Breast epithelium (tissue), 4 donors: ENCODE measurements around the gene UBXN6. TPM values are rescaled to one million over a fixed set of nuclear protein-coding genes. Genes with fewer than 3 reads are reported as not detected.

Experiments
- DNase-seq, 2 donors: peaks; one replicate each; pipeline ENCODE4 v3.0.0-alpha.2; 2019; ENCODE audit warnings: low spot score in 2 of 2
- H3K27ac ChIP-seq, 2 donors: fragments of 200-600 bp; sonication (generic) in 1 of 2; one replicate each; pipeline ENCODE4 v1.5.1; 2016 to 2019; ENCODE audit warnings: mild to moderate bottlenecking in 1 of 2
- H3K27me3 ChIP-seq, 2 donors: fragments of 200-600 bp; sonication (generic) in 1 of 2; one replicate each; pipeline versions ENCODE4 v1.5.1 to v1.6.0; 2017 to 2019; ENCODE audit warnings: control low read depth in 1 of 2, mild to moderate bottlenecking in 1 of 2
- H3K36me3 ChIP-seq: fragments of 200-600 bp; one replicate; pipeline ENCODE4 v1.5.1; 2019
- H3K4me1 ChIP-seq, 2 donors: fragments of 200-600 bp; sonication (generic); one replicate each; pipeline ENCODE4 v1.5.1; 2016 to 2019; ENCODE audit warnings: control low read depth in 1 of 2
- H3K4me3 ChIP-seq, 3 donors: fragments of 200-600 bp; sonication (generic); 1 replicate in 2 of 3; 2 replicates in 1 of 3; pipeline ENCODE4 v1.5.1; 2016 to 2019; ENCODE audit warnings: mild to moderate bottlenecking in 3 of 3, moderate library complexity in 2 of 3
- H3K9me3 ChIP-seq, 2 donors: fragments of 200-600 bp; sonication (generic) in 1 of 2; one replicate each; pipeline ENCODE4 v1.5.1; 2016 to 2019; ENCODE audit warnings: control low read depth in 1 of 2
- POLR2A ChIP-seq: fragments of 450-650 bp; IDR thresholded peaks from one replicate; pipeline ENCODE4 v1.6.1; 2016; ENCODE audit warnings: antibody characterized with exemption, mild to moderate bottlenecking, moderate library complexity
- POLR2AphosphoS5 ChIP-seq, 3 donors: sonication (generic); formaldehyde crosslinking; IDR thresholded peaks; one replicate each; pipeline ENCODE4 v1.6.1; 2017; ENCODE audit warnings: antibody characterized with exemption in 3 of 3
- intact Hi-C: fragments of 100-400 bp; cut with DNase I; formaldehyde crosslinking; loops from one replicate; pipeline ENCODE4 v1.15.1; 2023; ENCODE audit warnings: low total_unique reads
- total RNA-seq, 3 donors: library from RNA; depleted of rRNA; stranded (reverse); fragments of >200 nt; gene quantifications; one replicate each; pipeline ENCODE4 v1.1.0, GENCODE V29; 2016
- TF ChIP-seq, protein P1 (sequence below), 3 donors: fragments of 450-650 bp; IDR thresholded peaks; one replicate each; pipeline ENCODE4 v1.5.1; 2016 to 2017; ENCODE audit warnings: antibody characterized with exemption in 3 of 3, mild to moderate bottlenecking in 3 of 3, moderate library complexity in 3 of 3

Gene UBXN6
- total RNA-seq, 3 donors from 2014 or later = 72.9 to 139 (median 91.1) TPM

DNA sequence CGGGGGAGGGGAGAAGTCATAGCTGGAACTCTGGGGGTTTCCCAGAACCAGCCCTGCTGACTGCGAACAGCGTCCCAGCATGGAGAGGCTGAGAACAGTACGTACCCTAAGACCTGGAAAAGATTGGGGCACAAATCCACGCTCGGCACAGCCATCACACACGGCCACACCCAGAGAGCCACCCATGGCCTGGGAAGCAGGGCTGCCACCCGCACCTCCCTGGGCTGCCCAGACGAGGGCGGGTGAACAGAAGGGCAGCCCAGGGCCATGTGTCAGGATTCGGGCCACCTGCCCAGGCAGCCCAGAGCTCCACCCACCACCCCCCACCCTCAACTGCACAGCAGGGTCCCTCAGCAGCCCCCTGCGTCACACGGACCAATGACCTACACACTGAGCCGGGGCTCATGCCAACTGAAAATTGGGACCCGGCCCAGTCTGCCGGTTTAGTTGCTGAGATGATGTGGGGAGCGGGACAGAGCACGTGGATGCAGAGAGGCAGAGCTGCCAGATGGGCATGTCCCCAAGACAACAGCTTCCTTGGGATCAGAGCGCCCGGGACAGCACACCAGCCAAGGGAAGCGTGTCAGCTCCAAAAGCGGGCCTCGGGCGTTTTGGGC is 8.5 kb downstream of the UBXN6 start:
- no peaks in the 10 kb centered on the region for H3K9me3 ChIP-seq
- TF ChIP-seq POLR2A = no peak
- no peak for TF ChIP-seq POLR2AphosphoS5 (IDR thresholded peaks at IDR 0.05)
- TF ChIP-seq, protein P1, sequence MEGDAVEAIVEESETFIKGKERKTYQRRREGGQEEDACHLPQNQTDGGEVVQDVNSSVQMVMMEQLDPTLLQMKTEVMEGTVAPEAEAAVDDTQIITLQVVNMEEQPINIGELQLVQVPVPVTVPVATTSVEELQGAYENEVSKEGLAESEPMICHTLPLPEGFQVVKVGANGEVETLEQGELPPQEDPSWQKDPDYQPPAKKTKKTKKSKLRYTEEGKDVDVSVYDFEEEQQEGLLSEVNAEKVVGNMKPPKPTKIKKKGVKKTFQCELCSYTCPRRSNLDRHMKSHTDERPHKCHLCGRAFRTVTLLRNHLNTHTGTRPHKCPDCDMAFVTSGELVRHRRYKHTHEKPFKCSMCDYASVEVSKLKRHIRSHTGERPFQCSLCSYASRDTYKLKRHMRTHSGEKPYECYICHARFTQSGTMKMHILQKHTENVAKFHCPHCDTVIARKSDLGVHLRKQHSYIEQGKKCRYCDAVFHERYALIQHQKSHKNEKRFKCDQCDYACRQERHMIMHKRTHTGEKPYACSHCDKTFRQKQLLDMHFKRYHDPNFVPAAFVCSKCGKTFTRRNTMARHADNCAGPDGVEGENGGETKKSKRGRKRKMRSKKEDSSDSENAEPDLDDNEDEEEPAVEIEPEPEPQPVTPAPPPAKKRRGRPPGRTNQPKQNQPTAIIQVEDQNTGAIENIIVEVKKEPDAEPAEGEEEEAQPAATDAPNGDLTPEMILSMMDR (IDR thresholded peaks at IDR 0.05) = no peak
- intact Hi-C loops = no loop called here
- no peaks in the 10 kb centered on the region for H3K4me1 ChIP-seq
- H3K27ac ChIP-seq = peak overlapping the region in 1 of 2 donors; percentile 48
- H3K27me3 ChIP-seq = no peaks in the 10 kb centered on the region
- peak in 1 of 2 donors; percentile 66 for DNase-seq
- H3K36me3 ChIP-seq = peaks cover 26% of the 10 kb centered on the region
- H3K4me3 ChIP-seq = no peak overlapping the region

DNA sequence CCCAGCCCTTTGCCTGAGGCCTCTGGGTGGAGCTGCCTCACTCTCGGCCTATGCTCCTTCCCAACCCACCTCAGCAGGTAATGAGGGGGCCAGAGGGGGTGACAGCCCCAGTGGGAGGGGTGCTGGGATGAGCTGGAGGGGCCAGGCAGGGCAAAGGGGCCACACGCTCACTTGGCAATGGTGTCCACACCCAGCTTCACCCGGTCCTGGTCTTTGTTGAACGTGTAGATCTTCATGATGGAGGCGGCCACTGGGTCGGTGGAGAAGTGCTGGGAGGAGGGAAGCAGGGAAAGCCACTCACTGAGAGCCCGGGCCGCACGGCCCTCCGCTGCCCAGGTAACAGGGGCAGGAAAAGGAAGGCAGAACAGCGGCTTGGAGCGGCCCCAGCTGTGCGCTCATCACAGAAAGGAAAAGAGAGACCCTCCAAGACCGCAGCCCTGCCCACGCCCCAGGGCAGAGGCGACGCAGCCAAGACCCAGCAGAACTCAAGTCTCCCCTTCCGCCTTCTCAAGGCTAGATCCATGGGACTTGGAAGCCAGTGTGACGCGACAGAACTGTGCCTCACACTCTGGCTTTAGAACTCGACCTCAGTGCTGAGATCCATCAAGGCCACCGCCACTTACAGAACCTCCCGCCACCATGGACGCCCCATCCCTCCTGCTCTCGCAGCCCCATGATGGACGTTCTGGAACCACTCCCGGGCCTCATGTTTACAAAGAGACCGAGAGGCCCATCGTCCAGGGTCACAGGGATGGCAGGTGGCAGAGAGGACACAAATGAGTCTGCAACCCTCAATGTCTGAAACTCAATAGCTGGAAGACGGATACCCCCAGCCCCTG is 9.2 kb downstream of the UBXN6 start:
- TF ChIP-seq, protein P1 (IDR thresholded peaks at IDR 0.05) = no peak
- TF ChIP-seq POLR2AphosphoS5 (IDR thresholded peaks at IDR 0.05) (no peak), POLR2A (no peak)
- Histone ChIP-seq H3K9me3 (no peaks in the 10 kb centered on the region), H3K27me3 (no peaks in the 10 kb centered on the region), H3K27ac (peak overlapping the region in 1 of 2 donors; percentile 48), H3K36me3 (peaks cover 26% of the 10 kb centered on the region), H3K4me3 (no peak overlapping the region), H3K4me1 (no peaks in the 10 kb centered on the region)
- intact Hi-C loops = no loop called here
- DNase-seq = no peak

DNA sequence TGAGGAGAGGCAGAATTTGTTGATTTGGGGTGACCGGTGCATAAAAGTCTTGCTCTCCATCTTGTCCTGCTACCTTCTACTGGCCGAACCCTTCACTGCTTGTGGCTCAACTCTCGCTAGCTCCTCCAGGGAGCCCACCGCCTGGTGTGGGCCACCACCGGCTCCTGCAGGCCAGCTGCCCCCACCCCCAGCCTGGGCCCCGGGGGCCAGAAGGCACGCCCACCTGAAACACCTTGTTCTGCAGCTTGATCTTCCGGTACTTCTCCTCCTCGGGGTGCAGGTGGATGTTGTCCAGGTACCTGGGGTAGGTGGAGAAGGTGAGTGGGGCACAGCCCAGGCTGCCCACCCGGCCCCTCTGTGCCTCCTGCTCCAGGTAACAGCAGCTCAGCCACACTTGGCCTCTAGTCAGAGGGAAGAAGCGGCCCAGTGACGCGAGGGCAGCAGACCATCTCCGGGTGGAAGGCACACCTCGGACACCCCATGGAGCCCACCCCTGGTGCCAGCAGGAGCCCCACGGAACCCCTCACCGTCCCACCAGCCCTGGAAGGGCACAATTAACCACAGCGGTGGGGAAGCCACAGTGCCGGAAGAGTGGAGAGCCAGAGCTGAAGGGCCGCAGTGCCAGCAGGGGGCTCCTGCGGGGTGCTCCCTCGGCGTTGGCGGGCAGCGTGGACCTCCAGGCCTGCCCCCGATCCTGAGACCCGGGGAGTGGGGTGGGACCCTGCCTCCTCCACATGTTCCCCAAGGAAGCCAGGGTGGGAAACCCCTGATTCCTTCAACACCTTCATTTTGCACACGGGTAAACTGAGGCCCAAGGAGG is 10.1 kb downstream of the UBXN6 start:
- no peak for DNase-seq
- intact Hi-C loops = no loop called here
- TF ChIP-seq POLR2AphosphoS5 (IDR thresholded peaks at IDR 0.05) (no peak), POLR2A (no peak)
- TF ChIP-seq, protein P1 (IDR thresholded peaks at IDR 0.05) = no peak
- no peaks in the 10 kb centered on the region for H3K27me3 ChIP-seq
- H3K9me3 ChIP-seq = no peaks in the 10 kb centered on the region
- H3K36me3 ChIP-seq = peaks cover 26% of the 10 kb centered on the region
- H3K4me3 ChIP-seq = no peak overlapping the region
- no peak overlapping the region for H3K27ac ChIP-seq
- no peaks in the 10 kb centered on the region for H3K4me1 ChIP-seq

DNA sequence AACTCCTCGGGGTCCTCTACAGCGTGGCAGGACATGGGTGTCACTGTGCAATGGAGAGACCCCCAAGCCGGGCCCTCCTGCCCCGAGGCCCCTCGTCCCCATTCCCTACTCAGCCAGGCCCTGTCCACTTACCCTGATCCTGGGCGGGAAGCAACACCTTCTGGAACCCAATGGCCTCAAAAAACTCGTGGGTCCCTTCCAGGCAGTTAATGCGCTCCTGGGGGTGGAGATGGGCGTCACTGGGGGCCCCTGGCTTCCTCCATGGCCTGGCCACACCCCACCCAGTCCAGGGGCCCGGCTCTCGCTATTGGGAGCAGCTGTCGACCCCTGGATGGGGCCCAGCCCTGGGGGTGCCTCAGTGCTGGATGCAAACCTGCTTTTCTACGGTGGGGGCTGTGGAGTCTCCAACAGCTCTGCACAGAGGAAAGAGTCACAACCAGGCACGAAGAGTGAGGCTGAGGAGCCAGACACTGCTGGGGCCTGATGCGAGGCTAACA is 10.8 kb downstream of the UBXN6 start:
- DNase-seq = no peak
- intact Hi-C loops = no loop called here
- no peak overlapping the region for H3K27ac ChIP-seq
- no peak overlapping the region for H3K4me3 ChIP-seq
- no peaks in the 10 kb centered on the region for H3K4me1 ChIP-seq
- TF ChIP-seq, protein P1 (IDR thresholded peaks at IDR 0.05) = no peak
- TF ChIP-seq POLR2AphosphoS5 (IDR thresholded peaks at IDR 0.05) (no peak), POLR2A (no peak)
- no peaks in the 10 kb centered on the region for H3K27me3 ChIP-seq
- no peaks in the 10 kb centered on the region for H3K9me3 ChIP-seq
- peaks cover 26% of the 10 kb centered on the region for H3K36me3 ChIP-seq
